ENCODE data around the gene VPS18.

VPS18 gene

GRCh38 chr15:40871749-40872617, 22.3 kb upstream of the VPS18 start:
- DNase-seq, result no peak

- no peak for DNase-seq
Observed at GRCh38 chr15:40872791-40873693, 21.2 kb upstream of the VPS18 start.

GRCh38 chr15:40873694-40874561, 20.3 kb upstream of the VPS18 start, which contains the start of gene RHOV:
RHOV (minus strand) TSS chr15:40874234; CDS start chr15:40874139, 95 bp downstream.
- DNase-seq, result peak; percentile 53

DNA sequence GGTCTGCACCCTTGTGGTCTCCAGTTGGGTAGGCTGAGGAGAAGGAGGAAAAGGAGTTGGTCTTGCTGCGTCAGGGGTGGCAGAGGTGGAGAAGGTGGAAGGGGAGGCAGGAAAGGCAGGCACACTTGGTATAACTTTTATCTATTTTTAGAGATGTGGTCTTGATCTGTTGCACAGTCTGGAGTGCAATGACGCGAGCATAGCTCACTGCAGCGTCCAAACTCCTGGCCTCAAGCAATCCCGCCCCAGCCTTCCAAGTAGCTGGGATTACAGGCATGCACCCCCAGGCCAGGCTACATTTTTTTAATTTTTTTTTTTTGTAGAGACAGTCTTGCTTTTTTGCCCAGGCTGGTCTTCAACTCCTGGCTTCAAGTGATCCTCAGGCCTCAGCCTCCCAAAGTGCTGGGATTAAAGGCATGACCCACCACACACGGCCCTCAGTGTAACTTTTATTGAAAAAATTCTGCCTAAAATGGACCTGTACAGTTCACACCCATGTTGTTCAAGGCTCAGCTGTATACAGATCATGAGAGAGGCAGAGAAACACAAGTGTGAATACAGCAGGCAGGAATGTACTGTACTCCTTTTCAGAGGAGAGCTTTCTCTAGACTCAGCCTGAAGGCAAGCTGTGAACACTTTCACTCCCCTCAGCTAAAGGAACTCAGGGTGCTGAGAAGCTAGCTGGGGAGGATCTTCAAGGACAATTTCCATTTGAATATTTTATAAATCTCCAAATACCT, 18.1 kb upstream of the VPS18 start:
- DNase-seq, result no peak

DNA sequence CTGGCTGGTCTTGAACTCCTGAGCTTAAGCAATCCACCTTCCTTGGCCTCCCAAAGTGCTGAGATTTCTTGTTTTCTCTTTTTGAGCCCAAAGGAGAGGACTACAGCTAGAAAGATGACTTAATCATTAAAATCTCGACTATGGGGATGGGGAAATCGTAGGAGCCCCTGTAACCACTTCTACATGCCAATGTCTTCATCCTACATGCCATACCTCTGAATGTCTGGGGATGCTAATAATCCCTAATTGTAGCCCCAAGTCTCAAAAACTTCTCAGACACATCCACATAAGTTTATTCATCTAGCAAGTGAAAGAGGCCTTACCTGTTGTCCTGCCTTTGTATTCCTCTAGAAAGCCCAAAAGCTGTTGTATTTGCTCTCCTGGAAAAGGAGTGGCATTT, 16.6 kb upstream of the VPS18 start:
- DNase-seq, result no peak

GRCh38 chr15:40878785-40879184, 15.5 kb upstream of the VPS18 start:
- DNase-seq, result no peak

- no peak for DNase-seq
Observed at GRCh38 chr15:40879609-40880008, 14.6 kb upstream of the VPS18 start.

GRCh38 chr15:40881351-40881750, 12.9 kb upstream of the VPS18 start:
- DNase-seq, result no peak

DNA sequence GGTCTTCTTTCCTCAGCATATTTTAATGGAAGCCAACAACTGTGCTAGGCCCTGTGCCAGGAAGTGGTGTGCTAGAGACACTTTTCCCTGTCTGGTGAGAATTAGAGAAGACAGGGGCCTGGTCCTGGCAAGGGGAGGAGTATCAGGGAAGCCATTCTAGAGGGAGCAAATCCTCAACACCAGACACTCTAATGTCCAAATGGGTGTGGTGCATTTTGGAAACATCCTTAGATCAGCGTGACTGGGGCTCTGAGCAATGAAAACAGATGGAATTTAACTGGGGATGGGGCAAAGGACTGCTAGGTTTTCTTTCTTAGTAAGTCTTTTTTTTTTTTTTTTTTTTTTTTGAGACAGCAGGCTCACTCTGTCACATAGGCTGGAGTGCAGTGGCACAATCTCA, 7.7 kb upstream of the VPS18 start:
- DNase-seq, result no peak

GRCh38 chr15:40889112-40889511, 5.1 kb upstream of the VPS18 start:
- DNase-seq, result no peak

DNA sequence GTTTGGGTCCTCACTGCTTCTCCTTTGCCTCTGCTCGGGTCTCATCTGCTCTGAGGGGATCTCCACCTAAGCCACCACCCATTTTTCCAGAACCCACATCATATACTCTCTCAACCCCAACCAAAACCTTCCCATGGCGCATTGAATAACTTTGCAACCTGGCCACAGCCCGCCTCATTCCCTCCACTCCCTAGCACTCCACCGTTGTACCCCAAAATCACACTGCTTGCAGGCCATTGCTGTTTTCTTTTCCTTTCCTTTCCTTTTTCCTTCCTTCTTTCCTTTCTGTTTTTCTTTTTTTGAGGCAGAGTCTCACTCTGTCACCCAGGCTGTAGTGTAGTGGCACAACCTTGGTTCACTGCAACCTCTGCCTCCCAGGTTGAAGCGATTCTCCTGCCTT, 3.1 kb upstream of the VPS18 start:
- no peak for DNase-seq

- DNase-seq, result peak; percentile 19
Observed at GRCh38 chr15:40891810-40892446, 2.3 kb upstream of the VPS18 start.

DNA sequence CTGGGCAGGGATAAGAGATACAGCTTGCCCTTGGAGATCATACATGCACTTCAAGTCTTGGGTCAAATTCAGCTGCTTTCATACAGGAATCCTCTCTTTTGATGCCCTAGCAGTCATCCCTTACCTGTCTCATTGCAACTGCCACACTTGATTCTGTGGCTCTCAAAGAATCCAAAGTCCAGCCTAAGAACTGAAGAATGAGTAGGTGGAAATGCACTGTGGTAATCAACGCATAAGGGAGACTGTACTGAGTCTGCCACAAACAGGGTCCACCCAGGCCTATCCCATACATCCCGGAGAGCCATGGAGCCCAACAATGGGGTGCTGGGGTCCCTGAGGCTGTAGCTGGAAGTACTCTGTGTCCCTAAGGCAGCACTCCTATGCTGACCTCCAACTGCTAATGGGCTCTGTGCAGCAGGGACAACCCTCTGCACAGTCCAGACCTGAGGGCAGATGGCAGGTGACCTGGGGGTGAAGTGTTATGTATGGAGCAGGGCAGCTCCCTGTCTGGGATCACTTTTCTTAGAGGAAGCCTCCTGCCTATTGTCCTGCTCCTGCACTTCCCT, 1.7 kb upstream of the VPS18 start:
- no peak for DNase-seq

- no peak for DNase-seq
Observed at GRCh38 chr15:40893019-40893670, 1.1 kb upstream of the VPS18 start.

DNA sequence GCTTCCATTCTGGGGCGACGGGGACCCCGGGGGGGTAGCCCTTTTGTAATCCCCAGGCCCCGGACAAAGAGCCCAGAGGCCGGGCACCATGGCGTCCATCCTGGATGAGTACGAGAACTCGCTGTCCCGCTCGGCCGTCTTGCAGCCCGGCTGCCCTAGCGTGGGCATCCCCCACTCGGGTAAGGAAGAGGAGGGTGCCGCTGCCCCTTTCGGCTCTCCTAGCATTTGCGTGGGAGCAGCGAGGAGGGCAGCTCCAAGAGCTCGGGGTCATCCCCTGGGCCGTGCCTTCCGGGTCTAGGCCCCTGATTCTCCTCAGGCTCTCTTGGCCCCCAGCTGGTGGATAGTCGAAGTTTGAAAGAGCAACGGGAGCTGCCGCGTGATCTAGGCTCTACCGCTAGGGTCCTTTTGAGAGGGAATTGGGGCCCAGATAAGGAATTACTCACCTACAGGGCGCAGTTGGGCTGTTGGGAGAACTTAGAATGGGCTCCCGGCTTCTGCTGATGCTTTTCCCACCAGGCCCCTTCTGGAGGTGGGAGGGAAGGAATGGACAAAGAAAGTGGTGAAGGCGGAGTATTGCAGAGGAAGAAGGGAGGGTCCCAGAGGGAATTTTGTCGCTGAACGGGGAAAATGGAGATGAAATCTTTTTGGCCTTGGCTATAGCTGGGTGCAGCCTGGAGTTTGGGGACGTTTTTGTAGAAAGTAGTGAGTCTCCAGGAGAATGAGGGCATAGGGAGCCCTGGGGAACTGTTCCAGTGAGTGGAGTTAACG, 615 bp downstream of the VPS18 start:
- no peak for DNase-seq

GRCh38 chr15:40899536-40900207, 5.4 kb downstream of the VPS18 start:
- DNase-seq, result no peak

- DNase-seq, result no peak
Observed at GRCh38 chr15:40900256-40901052, 6.2 kb downstream of the VPS18 start.

- no peak for DNase-seq
Observed at GRCh38 chr15:40901053-40901443, 6.8 kb downstream of the VPS18 start.
